GM21528 (cell line): Measurements from ENCODE around the gene C1orf105.

ENCODE experiments used
- ATAC-seq: cut with Tn5 transposase; IDR thresholded peaks from one replicate; pipeline ENCODE4 v1.9.1; 2021; ENCODE audit warnings: mild to moderate bottlenecking, moderate library complexity; ENCODE audit not compliant: unreplicated experiment, low FRiP score

Gene C1orf105

DNA sequence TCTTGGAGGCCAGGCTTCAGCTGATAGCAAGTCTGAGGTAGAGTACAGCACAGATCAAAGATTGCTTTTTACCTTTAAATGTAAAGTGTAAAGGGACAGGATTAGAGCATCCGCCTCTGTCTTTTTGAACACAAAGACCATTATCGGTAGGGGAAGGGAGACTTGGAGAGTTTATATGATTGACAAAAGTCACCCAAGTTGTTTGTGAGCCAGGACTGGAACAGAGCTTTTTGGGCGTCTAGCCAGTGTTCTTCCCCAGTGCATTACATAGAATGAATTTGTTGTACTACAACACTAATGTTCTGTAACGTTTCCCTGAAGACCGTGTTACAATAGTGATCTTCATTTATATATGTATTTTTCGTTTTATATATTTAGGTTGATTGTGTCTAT lies 32.7 kb downstream of the C1orf105 start:
- ATAC-seq: no peak

DNA sequence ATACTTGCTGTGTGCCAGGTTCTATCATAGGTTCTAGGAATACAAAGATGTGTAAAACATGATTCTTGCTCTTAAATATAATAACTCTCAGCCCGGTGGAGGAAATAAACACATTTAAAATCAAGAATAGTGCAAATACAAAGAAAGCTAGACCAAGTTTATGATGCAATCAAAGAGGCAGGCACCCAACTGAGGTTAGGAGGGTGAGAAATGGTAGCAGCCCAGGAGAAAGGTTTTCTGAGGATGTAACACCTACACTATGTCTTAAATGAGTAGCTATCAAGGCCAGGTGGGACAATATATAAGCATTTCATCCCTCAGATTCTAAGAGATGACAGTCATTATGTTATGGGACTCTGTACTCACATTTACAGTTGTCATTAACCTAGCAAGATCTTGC lies 33.1 kb downstream of the C1orf105 start:
- no peak for ATAC-seq

DNA sequence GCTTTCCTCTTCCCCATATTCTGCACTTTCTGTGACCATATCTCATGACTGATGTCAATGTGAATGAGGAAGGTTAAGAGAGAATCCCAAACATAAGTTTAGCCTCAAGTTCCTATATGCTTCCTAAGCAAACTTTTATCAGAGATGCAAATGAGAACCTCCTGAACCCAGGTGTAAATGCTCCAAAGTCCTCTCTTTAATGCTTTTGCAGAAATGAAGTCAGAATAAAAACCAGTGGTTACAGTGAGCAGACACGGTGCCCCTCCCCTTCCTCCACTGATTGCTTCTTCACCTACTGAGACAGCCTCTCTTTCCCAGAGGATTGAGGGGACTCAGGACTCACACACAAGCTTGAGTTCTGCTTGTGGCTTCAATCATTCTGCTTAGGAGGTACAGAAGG lies 35.0 kb downstream of the C1orf105 start:
- no peak for ATAC-seq

DNA sequence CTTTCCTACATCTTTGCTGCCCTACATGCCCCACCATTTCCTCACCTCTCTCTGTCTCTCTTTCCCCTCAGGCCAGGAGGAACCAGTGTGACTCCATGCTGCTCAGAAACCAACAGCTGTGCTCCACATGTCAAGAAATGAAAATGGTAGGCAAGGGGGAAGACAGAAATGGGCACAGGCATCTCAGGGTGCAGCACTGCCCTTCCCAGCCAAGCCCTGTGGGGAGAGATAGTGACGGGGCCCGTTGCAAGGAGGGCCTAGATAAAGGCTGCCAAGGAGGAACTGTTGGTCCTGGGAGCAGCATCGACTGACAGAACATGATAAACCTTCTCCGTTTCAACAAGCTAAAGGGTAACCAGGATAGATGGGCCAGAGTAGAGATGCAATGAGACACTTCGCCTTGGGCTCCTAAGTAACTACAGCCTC lies 35.9 kb downstream of the C1orf105 start:
- ATAC-seq: no peak

DNA sequence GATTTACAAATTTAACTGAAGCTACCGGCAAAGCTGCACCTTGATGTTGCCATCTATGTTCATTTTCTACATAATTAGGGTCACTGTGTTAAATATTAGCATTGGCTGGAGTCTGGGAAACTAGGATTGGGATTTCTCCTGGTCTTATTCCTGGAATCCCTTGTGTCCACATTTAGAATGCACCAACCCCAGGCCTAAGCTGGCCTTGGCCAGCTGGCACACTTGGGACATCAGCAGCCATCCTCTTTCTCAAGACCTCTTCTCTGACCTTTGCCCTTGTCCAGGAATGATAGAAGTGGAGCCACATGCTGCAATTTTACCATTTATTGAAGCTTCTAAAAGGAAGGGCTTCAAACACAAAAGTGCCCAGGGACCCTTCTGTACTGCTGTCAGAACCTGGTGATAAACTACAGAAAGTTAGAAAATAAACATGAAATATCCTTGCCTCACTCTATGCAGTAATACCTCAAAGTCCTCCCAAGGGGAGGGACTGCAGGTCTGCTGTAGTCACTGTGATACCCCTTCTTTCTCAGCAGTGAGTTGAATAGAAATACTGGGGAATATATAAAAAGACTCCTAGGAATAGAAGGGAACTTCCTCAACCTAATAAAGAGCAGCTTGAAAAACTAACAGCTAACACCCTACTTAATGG lies 37.1 kb downstream of the C1orf105 start:
- ATAC-seq: no peak

DNA sequence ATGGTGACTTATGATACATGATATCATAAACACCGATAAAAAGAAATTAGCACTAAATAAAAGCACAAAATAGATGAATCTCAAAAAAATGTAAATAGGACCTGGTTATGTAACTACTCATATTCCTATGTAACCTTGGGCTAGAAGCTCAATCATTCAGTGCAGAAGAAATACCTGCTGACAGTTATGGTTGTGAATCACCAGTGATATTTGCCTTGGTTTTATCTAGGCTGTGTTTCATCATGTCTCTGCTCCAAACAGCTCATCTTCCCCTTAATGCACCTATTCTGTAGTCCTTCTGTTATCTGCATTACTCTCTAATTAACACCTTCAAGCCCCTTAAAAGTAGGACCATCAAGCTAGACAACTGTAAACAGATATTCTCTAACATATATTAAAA lies 39.7 kb downstream of the C1orf105 start:
- no peak for ATAC-seq

DNA sequence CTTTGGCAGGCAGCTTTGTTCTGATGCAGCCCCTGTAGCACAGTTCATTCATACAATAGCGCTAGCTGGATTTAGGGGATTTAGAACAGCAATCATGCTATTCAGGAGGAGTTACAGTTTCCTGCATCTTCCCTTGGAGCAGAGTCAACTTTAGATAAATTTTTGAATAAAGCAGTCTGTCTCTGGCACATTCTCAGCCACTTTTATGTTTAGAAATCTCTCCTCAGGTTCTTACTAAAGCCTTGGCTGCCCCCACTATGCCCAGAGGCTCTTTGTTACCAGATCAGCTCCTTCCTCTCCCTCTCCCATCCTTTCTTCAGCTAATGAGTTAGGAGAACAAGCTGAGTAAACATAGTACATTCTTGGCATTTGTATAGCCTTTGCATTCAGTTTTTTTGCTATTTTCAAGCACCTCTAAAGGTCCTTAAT lies 40.4 kb downstream of the C1orf105 start:
- ATAC-seq: no peak

DNA sequence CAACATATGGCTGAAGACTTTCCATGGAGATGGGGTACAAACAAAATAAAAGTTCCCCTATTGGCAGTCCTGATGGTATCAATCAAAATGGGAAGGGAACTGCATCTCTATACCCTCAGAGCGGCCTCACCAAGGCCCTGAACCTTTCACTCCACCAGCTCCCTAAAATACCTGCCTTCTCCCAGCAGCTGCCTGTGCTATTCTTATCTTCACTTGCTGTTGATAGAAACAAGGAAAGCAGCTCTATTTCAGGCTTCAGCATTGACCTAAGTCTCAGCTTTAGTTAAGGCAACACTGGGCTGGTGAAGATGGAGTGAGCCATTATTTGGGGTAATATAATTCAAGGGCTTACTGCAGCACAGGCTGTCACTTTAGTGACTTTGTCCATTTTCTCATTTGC lies 45.1 kb downstream of the C1orf105 start:
- ATAC-seq: no peak

DNA sequence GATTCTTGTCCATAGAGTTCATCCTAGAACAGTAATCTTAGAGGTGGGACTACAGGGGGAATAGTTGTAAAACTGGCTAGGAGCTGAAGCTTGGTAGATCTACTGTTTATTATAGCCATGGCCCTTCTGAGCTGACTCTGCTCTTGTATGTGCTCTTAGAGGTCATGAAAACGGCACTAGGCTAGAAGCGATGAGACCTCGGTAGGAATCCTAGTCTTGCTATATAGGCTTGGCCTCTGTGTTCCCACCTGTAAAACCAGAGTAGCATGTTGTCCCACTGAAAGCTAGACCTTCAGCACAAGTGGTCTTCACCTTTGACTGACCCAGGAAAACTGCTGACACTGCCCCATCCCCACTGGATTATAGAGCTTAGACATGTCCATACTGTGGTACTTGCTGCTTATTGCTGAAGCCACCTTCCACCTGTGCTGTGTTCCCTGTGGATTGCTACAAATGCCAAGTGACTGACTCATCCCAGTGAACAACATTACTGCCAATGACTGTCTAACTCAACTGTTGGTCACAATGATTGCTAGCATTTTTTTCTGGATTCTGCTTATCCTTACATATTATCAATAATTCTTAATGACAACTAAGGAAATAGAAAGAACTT lies 46.4 kb downstream of the C1orf105 start:
- ATAC-seq: no peak

DNA sequence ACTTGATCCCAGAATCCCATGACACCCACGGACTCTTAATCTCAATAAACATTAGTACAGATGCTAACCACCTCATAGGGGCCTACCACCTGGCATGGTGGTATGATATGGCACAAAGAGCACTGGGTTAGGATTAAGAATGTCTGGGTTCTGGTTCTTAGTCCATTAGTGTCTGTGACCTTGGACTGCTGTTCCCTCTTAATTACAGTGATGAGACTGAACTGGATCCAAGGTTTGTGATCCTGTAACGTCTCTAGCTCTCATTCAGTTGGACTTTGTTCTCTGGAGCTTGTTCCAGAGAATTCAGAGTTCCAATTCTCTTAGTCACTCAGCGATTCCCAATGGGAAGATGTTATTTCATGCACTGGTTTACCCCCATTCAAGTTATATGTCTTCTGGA lies 47.0 kb downstream of the C1orf105 start:
- no peak for ATAC-seq

DNA sequence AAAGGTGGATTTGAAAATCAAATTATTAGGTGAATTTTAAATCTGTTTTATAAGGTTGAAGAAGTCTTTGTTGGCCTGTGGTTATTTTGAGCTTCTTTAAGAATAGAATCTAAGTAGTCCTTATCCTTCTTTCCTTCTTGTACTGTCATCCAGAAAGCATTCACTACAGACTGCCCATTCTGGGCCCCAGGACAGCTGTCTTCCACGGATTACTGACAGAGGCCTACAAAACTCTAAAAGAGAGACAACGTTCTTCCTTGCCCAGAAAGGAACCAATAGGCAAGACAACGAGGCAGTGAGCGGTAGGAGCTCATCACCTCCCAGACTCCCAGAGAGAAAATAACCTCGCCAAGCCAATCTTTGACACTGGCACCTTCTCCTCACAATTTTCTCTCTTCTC lies 47.8 kb downstream of the C1orf105 start:
- ATAC-seq: no peak

DNA sequence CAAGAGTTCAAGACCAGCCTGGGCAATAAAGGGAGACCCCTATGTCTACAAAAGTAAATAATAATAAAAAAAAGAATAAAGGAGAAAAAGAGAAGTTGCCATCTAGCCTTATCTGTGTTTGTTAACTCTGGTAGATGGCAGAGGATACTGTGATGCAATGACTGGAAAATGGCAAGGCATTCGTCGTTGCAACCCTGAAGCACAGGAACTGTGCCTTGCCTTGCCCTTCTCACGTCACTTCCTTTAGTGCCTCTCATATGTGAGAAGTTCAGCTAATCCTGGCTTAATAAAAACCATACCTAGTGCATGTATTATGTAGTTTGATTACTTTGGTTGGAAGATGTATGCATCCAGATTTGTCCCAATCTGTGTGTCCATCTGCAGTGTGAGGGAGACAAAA lies 49.2 kb downstream of the C1orf105 start:
- ATAC-seq: no peak

DNA sequence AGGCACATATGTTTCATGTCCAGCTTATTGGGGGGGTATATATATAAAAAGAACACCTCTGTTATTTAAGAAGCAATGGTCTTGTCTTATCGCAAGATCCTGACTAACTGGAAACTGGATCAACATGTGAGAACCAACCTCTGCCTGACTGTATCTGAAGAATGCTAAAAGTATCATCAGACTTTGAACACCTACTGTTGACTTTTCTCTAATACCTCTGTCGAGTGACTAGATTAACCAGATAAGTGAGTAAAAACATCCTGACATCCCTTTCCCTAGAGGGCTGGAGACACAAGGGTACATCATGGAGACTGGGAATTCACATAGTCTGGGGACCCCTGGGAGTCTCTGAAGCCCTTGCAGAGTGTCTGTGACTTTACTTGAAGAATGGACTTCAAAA lies 49.7 kb downstream of the C1orf105 start:
- no peak for ATAC-seq

DNA sequence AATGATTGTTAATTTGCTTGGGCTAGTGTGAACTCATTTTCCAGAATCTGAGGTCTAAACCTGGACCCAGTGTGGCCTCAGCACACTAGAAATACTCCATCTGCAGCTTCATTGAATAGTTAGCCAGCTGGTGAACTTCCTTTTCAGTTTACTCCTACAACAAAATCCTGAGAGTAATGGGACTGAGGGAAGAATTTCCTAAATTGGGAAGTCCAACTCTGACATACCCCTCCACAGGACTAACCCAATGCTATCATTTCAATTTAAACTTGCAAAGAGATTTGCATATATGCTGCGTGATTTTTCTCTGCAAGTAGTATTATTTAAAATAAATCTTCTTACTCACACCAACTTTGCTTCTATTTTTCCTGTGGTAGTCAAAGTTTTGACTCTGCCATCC lies 51.2 kb downstream of the C1orf105 start:
- ATAC-seq: no peak

DNA sequence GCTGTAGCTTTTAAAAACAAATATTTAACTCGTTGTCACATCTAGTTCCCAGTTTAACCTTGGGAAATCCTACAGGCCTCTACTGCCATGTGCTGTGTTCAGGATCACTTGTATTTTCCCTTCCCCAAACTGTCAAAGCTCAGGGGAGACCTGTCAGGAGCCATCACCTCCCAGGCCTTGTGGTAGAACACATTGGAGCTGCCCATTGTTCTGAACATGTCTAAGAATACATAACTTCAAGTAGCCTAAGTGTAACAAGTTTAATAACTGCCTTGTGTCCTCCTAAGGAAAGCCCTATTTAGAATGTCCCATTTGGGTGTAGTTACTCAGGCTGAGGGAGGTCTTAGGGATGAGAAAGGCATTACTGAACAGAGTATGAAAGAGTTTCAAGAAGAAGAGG lies 52.0 kb downstream of the C1orf105 start:
- ATAC-seq: no peak

DNA sequence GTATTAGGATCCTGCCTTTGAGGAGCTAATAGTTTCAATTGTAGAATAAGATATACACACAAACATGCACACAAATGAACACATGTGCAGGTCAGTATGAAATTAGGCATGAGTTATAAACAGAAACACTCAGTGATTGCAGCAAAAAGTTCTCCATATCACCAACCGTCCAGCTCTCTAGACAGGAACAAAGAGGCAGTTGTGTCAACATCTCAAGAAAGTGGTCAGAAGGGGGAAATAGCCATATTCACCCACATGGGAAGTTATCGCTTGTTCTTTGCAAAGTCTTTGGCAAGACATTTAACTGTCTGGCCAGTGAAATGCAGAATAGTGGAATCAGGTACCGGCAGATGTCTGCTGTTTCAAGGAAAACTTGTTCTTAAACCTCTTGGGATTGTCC lies 52.8 kb downstream of the C1orf105 start:
- ATAC-seq: no peak

DNA sequence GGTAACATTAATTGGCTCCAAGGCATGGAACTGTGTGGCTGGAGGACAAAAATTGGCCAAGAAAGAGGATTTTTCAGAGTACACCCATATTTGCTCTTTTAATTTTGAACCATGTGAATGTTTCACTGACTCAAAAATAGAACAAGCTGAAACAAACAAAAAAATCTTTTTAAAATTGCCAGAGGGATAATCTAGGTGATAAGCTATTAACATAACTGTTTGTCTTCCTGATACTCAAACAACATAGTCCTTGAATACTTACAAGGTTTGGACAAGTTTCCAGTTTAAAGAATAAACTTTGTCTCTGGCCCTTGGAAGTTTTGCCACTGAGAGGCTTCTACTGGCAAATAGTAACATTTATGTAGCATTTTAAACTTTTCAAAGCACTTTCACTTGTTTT lies 53.4 kb downstream of the C1orf105 start:
- ATAC-seq: no peak

DNA sequence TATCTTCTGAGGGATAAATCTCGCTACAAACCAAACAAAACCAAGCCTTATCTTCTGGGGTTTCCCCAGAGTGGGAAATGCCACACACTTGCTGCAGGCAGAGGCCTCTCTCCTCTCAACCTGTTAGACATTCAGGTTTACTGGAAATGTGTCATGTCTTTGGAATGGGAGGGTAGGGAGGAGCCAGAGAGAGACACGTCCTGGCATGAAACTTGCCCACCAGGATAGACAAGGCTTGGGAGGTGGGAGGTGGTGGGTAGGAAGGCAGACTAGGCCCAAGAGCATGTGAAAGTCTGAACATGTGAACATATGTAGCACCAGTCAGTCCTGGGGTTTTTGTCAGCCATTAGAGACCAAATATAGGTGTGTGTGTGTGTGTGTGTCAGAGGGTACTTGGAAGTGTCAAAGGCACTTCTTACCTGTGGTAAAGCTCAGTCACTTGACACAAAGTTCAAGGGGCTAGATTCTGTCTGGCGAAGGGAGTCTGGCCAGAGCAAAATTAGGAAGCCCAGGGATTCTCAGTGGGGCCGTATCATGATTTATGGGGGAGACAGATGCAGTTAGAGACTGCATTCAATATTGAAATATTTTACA lies 55.8 kb downstream of the C1orf105 start:
- no peak for ATAC-seq

DNA sequence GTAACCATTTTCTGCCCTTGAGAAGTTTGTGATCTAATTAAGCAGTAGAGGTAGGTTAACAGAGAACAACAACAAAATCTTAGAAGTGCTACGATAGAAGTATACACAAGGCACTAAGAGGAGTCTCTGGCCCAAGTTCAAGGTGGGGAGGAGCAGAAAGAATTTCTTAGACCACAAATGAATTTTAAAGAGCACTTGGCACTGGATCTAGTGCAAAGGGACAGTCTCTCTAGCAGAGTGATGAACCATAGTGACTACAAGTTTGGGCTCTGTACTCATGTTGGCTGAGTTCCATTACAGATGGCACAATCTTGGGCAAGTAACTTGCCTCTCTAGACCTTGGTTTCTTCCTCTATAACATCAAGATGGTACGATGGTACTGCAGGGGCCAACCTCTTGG lies 56.7 kb downstream of the C1orf105 start:
- ATAC-seq: no peak

DNA sequence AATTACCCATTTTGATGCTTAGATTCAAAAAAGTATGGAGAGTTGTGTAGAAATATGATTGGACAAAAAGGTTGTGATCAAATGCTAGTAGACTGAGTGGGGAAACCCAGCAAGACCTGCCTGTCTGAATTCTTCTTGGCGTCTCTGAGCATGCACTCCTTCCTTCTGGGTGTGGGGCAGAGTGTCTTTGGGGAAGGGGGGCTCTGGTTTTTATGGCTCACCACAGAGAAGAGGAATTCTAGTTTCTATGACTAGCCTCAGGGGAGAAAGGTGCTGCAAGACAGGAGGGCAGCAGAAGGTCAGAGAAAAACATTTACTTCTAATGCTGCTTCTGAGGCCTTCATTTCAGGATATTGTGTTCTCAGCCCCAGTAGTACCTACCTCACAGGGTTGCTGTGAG lies 57.3 kb downstream of the C1orf105 start:
- ATAC-seq: no peak

DNA sequence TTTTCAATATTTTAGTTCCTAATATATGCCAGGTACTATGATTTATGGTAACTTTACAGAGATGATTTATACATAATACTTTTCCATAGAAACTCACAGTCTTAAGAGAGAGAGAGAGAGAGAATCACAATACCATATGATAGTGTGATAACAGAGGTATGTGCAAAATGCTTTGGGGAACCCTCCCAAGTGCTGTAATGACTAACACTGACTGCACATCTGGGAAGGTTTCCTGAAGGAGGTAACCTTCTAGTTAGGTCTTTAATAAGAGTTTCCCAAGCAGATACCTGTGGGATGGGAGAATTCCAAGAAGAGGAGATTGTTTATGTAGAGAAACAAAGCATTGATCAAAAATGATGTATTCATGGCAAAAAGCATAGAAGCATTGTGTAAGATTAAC lies 58.0 kb downstream of the C1orf105 start:
- no peak for ATAC-seq

DNA sequence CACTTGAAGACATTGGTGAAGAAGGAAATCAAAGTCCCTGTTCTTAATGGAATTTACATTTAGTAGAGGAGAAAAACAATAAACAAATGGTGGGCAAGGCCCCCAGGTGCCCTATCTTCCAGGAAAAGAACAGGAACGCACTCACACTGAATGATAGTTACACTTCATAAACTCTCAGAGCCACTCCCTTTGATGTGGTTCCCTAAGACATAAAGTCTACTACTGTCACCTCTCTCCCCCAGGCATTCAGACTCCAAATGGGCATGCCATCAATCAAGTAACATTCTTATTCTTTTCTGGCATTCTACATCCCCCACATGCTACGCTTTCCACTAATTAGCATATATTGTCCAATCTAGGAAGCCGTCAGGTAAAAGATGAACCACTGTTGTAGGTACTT lies 59.9 kb downstream of the C1orf105 start:
- ATAC-seq: no peak
